ENCODE measurements around the gene SH3BGRL3. TPM values are rescaled to one million over a fixed set of nuclear protein-coding genes. Genes with fewer than 3 reads are reported as not detected.
A peak's percentile ranks its signal among the peaks of the same experiment; 100 is the strongest.

The SH3BGRL3 gene
- total RNA-seq, 1 experiment from 2014 or later, result 193 TPM

- no TSS peak for BruUV-seq (replicated peaks)
- POLR2A ChIA-PET, result interaction anchor here (0.5 kb wide), 1 partner anchor 11 kb away, joined by 3 read pairs; no protein-coding TSS in a partner anchor
- CTCF ChIA-PET, result interaction anchor here (1.0 to 2.0 kb wide), 2 partner anchors 41 to 47 kb away, joined by 4 read pairs; no protein-coding TSS in a partner anchor
- in situ Hi-C loops (cut with HindIII; ENCODE audit: low pct_unique_long_range_greater_than_20kb, low sequenced_read_pairs), result no loop called here
- Histone ChIP-seq H3K27ac (ENCODE audit: low read length) (no peak overlapping the region), H3K4me3 (ENCODE audit: low read depth in 2 of 2, low read length in 2 of 2) (no peak overlapping the region), H3K9me3 (ENCODE audit: control insufficient read depth, insufficient read depth, low read depth, low read length) (no peaks in the 10 kb centered on the region), H3K36me3 (ENCODE audit: control insufficient read depth, insufficient read depth, low read length) (no peaks in the 10 kb centered on the region), H3K27me3 (ENCODE audit: control insufficient read depth, insufficient read depth, low read length) (no peaks in the 10 kb centered on the region), H3K4me1 (ENCODE audit: control insufficient read depth, insufficient read depth, low read length) (no peaks in the 10 kb centered on the region)
- ATAC-seq, result peak; percentile 29; the same call in 1 of the 2 replicates
- intact Hi-C loops (cut with micrococcal nuclease; ENCODE audit: unreplicated experiment), result loop anchor here (2.0 kb wide), 1 partner anchor 36 kb away; no protein-coding TSS in a partner anchor
- no peak for DNase-seq (ENCODE audit: low read depth, low spot score)
- no peak for TF ChIP-seq REST (IDR thresholded peaks at IDR 0.05; ENCODE audit: insufficient read depth in 1 of 2, low read depth in 2 of 2, low read length in 1 of 2)
- no peak for TF ChIP-seq CTCF (IDR thresholded peaks at IDR 0.05)
- TF ChIP-seq SIN3A (IDR thresholded peaks at IDR 0.05; ENCODE audit: borderline replicate concordance, insufficient read depth, low read depth, low read length), result no peak
- no peak for TF ChIP-seq POLR2AphosphoS5 (IDR thresholded peaks at IDR 0.05; ENCODE audit: low read depth, low read length)
- TF ChIP-seq TCF7L2 (IDR thresholded peaks at IDR 0.05; ENCODE audit: low read depth, low read length), result no peak
Measured at GRCh38 chr1:26320896-26321295, 41.0 kb downstream of the SH3BGRL3 start.

GRCh38 chr1:26321315-26322041 is 41.6 kb downstream of the SH3BGRL3 start:
- Histone ChIP-seq H3K27ac (ENCODE audit: low read length) (no peak overlapping the region), H3K9me3 (ENCODE audit: control insufficient read depth, insufficient read depth, low read depth, low read length) (no peaks in the 10 kb centered on the region), H3K4me1 (ENCODE audit: control insufficient read depth, insufficient read depth, low read length) (no peaks in the 10 kb centered on the region), H3K27me3 (ENCODE audit: control insufficient read depth, insufficient read depth, low read length) (no peaks in the 10 kb centered on the region), H3K4me3 (ENCODE audit: low read depth in 2 of 2, low read length in 2 of 2) (no peak overlapping the region), H3K36me3 (ENCODE audit: control insufficient read depth, insufficient read depth, low read length) (no peaks in the 10 kb centered on the region)
- ChIA-PET POLR2A (interaction anchor here (1.1 kb wide), 1 partner anchor 17 kb away, joined by 3 read pairs; no protein-coding TSS in a partner anchor), CTCF (interaction anchor here (1.0 to 2.0 kb wide), 5 partner anchors 10 to 47 kb away, joined by 3 to 11 read pairs (median 4); no protein-coding TSS in a partner anchor)
- intact Hi-C loops (cut with micrococcal nuclease; ENCODE audit: unreplicated experiment), result loop anchor here (2.0 kb wide), 1 partner anchor 37 kb away; no protein-coding TSS in a partner anchor
- ATAC-seq (peak; percentile 96), DNase-seq (ENCODE audit: low read depth, low spot score) (peak; percentile 61)
- TF ChIP-seq POLR2AphosphoS5 (IDR thresholded peaks at IDR 0.05; ENCODE audit: low read depth, low read length) (no peak), CTCF (IDR thresholded peaks at IDR 0.05) (peak; percentile 94)
- no TSS peak for BruUV-seq (replicated peaks)
- in situ Hi-C loops (cut with HindIII; ENCODE audit: low pct_unique_long_range_greater_than_20kb, low sequenced_read_pairs), result no loop called here
